Endothelial cell of umbilical vein (primary cell): ENCODE measurements around the gene USP6.

Experiments
- CTCF ChIP-seq, 2 donors: IDR thresholded peaks; 1 replicate in 1 of 2; 2 replicates in 1 of 2; pipeline ENCODE4 v1.5.1; 2011; ENCODE audit warnings: low read length in 2 of 2, mild to moderate bottlenecking in 2 of 2, moderate library complexity in 2 of 2, control low read depth in 1 of 2, inconsistent platforms in 1 of 2, low read depth in 1 of 2; ENCODE audit not compliant: insufficient read depth in 1 of 2; ENCODE audit errors: extremely low read depth in 1 of 2
- EZH2 ChIP-seq: IDR thresholded peaks from 2 replicates; pipeline ENCODE4 v1.6.1; 2012; ENCODE audit warnings: borderline replicate concordance, low read depth, mild to moderate bottlenecking, moderate library complexity, low read length, inconsistent platforms; ENCODE audit not compliant: severe bottlenecking
- FOS ChIP-seq: IDR thresholded peaks from 2 replicates; pipeline ENCODE4 v1.6.1; 2011; ENCODE audit warnings: mild to moderate bottlenecking, low read length, moderate library complexity, borderline replicate concordance; ENCODE audit not compliant: insufficient read depth
- GATA2 ChIP-seq: IDR thresholded peaks from 2 replicates; pipeline ENCODE4 v1.7.0; 2011; ENCODE audit warnings: low read depth, mild to moderate bottlenecking, moderate library complexity, mixed read lengths, low read length; ENCODE audit not compliant: insufficient read length, insufficient read depth
- JUN ChIP-seq: IDR thresholded peaks from 2 replicates; pipeline ENCODE4 v1.6.1; 2011; ENCODE audit warnings: borderline replicate concordance, low read depth; ENCODE audit not compliant: insufficient read length, insufficient read depth
- MAX ChIP-seq: IDR thresholded peaks from 2 replicates; pipeline ENCODE4 v1.6.1; 2011; ENCODE audit not compliant: insufficient read depth, insufficient read length
- MYC ChIP-seq: IDR thresholded peaks from one replicate; pipeline ENCODE4 v1.6.1; 2011; ENCODE audit warnings: mild to moderate bottlenecking, low read depth, low read length
- POLR2A ChIP-seq: IDR thresholded peaks from 2 replicates; pipeline ENCODE4 v1.6.1; 2012; ENCODE audit warnings: low read depth, mild to moderate bottlenecking, control low read depth, low read length
- POLR2AphosphoS5 ChIP-seq: IDR thresholded peaks from 2 replicates; pipeline ENCODE4 v1.6.1; 2012; ENCODE audit warnings: low read depth, mild to moderate bottlenecking, control low read depth, low read length, moderate library complexity; ENCODE audit not compliant: insufficient read depth

GRCh38 chr17:5110816-5111215, 5.0 kb upstream of the USP6 start:
- TF ChIP-seq POLR2A (no peak), CTCF (IDR thresholded peaks at IDR 0.05; ENCODE audit: extremely low read depth in 1 of 2, insufficient read depth in 1 of 2, low read depth in 1 of 2, low read length in 2 of 2) (no peak), MYC (no peak), EZH2 (no peak), GATA2 (no peak), POLR2AphosphoS5 (no peak), MAX (no peak), JUN (no peak), FOS (no peak)
